Measurements from ENCODE around the gene LY6G6D.

Gene LY6G6D

DNA sequence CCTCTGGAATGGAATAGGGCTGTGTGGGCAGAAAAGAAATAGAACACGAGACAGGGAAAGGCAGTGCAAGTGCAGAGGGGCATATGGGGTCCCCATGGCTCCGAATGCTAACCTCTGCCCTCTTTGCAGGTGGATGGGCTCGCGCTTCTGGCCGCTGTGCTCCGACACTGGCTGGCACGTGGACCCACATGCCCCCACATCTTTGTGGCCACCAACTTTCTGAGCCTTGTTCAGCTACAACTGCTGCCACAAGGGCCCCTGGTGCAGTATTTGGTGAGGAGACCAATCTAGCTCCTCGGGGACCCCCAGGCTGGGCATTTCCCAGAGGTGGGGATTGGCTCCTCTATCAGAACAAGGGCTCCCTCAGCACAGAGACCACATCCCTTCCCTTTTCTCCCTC lies 46.2 kb downstream of the LY6G6D start:
- DNase-seq (ENCODE audit: low read depth) = no peak
- no peak for TF ChIP-seq POLR2A (IDR thresholded peaks at IDR 0.05; ENCODE audit: extremely low read depth, insufficient read length)
- TF ChIP-seq MAX (IDR thresholded peaks at IDR 0.05; ENCODE audit: low read depth, low read length) = no peak
- TF ChIP-seq MYC (IDR thresholded peaks at IDR 0.05; ENCODE audit: low read depth, low read length) = no peak
- TF ChIP-seq, protein P1, sequence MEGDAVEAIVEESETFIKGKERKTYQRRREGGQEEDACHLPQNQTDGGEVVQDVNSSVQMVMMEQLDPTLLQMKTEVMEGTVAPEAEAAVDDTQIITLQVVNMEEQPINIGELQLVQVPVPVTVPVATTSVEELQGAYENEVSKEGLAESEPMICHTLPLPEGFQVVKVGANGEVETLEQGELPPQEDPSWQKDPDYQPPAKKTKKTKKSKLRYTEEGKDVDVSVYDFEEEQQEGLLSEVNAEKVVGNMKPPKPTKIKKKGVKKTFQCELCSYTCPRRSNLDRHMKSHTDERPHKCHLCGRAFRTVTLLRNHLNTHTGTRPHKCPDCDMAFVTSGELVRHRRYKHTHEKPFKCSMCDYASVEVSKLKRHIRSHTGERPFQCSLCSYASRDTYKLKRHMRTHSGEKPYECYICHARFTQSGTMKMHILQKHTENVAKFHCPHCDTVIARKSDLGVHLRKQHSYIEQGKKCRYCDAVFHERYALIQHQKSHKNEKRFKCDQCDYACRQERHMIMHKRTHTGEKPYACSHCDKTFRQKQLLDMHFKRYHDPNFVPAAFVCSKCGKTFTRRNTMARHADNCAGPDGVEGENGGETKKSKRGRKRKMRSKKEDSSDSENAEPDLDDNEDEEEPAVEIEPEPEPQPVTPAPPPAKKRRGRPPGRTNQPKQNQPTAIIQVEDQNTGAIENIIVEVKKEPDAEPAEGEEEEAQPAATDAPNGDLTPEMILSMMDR (IDR thresholded peaks at IDR 0.05; ENCODE audit: low read depth, low read length) = no peak
- no peak overlapping the region for H3K4me3 ChIP-seq (ENCODE audit: low read depth, low read length)

- no peak for DNase-seq (ENCODE audit: low read depth)
- no peak for TF ChIP-seq MAX (IDR thresholded peaks at IDR 0.05; ENCODE audit: low read depth, low read length)
- no peak for TF ChIP-seq MYC (IDR thresholded peaks at IDR 0.05; ENCODE audit: low read depth, low read length)
- TF ChIP-seq, protein P1 (IDR thresholded peaks at IDR 0.05; ENCODE audit: low read depth, low read length) = no peak
- TF ChIP-seq POLR2A (IDR thresholded peaks at IDR 0.05; ENCODE audit: extremely low read depth, insufficient read length) = no peak
- no peak within 1 kb of the TSS for H3K4me3 ChIP-seq (ENCODE audit: low read depth, low read length)
Observed at GRCh38 chr6:31762356-31762755, 47.2 kb downstream of the LY6G6D start, which contains the start of gene SAPCD1. SAPCD1 (plus strand) TSS chr6:31762656; CDS start chr6:31763055, 399 bp downstream.

- TF ChIP-seq POLR2A (IDR thresholded peaks at IDR 0.05; ENCODE audit: extremely low read depth, insufficient read length) = no peak
- TF ChIP-seq, protein P1 (IDR thresholded peaks at IDR 0.05; ENCODE audit: low read depth, low read length) = no peak
- no peak for TF ChIP-seq MAX (IDR thresholded peaks at IDR 0.05; ENCODE audit: low read depth, low read length)
- TF ChIP-seq MYC (IDR thresholded peaks at IDR 0.05; ENCODE audit: low read depth, low read length) = no peak
- H3K4me3 ChIP-seq (ENCODE audit: low read depth, low read length) = no peak overlapping the region
- DNase-seq (ENCODE audit: low read depth) = no peak
Observed at GRCh38 chr6:31762878-31763618, 47.9 kb downstream of the LY6G6D start.

DNA sequence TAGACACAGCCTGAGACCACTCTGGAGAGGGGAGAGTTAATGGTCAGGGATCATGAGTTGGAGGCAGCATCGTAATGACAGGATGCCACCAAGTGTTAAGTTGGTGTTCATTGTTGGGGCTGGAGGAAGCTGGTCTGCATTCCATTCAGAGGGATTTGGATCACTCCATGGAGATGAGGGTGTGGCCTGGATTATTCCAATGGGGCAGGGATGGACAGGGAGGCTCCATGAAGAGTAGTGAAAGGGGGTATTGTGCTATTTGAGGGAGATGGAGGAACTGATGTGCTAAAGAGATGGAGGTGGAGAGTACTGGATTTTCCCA lies 48.4 kb downstream of the LY6G6D start:
- H3K4me3 ChIP-seq (ENCODE audit: low read depth, low read length) = no peak overlapping the region
- TF ChIP-seq MAX (IDR thresholded peaks at IDR 0.05; ENCODE audit: low read depth, low read length) (no peak), MYC (IDR thresholded peaks at IDR 0.05; ENCODE audit: low read depth, low read length) (no peak), POLR2A (IDR thresholded peaks at IDR 0.05; ENCODE audit: extremely low read depth, insufficient read length) (no peak)
- TF ChIP-seq, protein P1 (IDR thresholded peaks at IDR 0.05; ENCODE audit: low read depth, low read length) = no peak
- no peak for DNase-seq (ENCODE audit: low read depth)

DNA sequence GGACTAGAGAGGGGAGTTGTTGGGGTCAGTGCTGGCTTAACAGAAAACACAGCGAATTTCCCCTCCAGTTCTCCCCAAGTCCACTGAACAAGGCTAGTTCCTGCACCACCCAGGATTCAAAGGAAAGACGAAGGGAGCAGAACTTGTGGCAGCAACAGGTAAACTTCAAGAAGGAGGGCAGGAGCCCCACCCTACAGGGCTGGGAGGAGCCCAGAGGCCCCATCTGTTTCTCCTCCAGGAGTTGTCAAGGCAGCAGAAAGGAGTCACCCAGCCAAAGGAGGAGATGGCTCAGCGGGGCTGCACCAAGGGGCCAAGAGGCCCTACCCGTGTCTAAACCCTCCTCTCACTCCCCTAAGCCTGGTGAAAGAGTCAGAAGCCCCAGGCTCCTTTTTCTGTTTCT lies 49.0 kb downstream of the LY6G6D start:
- no peak for DNase-seq (ENCODE audit: low read depth)
- H3K4me3 ChIP-seq (ENCODE audit: low read depth, low read length) = no peak overlapping the region
- TF ChIP-seq, protein P1 (IDR thresholded peaks at IDR 0.05; ENCODE audit: low read depth, low read length) = no peak
- TF ChIP-seq POLR2A (IDR thresholded peaks at IDR 0.05; ENCODE audit: extremely low read depth, insufficient read length) = no peak
- no peak for TF ChIP-seq MAX (IDR thresholded peaks at IDR 0.05; ENCODE audit: low read depth, low read length)
- no peak for TF ChIP-seq MYC (IDR thresholded peaks at IDR 0.05; ENCODE audit: low read depth, low read length)
